CD4-positive, alpha-beta T cell treated with Interleukin-4 for 1 hour (primary cell): Measurements from ENCODE around the gene KRTAP10-3.
"Not testable (repeated sequence)": the region's sequence is repeated elsewhere in the genome, so short reads cannot be mapped to it uniquely, and the experiment has no call there.

Experiments
- DNase-seq, 2 donors: peaks; one replicate each; pipeline ENCODE4 v3.0.0-alpha.2; 2020 to 2022

The KRTAP10-3 gene, protein sequence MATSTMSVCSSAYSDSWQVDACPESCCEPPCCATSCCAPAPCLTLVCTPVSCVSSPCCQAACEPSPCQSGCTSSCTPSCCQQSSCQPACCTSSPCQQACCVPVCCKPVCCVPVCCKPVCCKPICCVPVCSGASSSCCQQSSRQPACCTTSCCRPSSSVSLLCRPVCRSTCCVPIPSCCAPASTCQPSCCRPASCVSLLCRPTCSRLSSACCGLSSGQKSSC

DNA sequence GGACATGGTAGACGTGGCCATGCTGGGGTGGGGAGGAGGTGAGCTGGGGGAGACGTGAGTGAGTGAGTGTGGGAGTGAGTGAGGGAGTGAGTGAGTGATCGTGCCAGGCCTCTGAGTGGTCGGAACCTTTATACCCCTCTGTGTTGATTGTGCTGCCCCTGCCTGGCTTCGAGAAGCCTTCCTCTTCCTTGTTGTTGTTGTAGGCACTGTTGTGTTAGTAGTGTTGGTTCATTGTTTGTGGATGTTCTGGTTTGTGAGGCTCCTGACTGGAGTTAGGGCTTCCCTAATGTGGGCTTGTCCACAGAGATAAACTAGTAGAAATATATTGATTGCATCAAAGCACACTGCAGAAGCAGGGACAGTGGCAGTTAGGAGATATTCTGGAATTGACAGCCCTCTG, at the start of gene KRTAP10-3:
Gene KRTAP10-3, minus strand, starts transcription at position 101 of the 400 bp plus-strand sequence. Its CDS starts 80 bp downstream, at position 21.
- no peak for DNase-seq

DNA sequence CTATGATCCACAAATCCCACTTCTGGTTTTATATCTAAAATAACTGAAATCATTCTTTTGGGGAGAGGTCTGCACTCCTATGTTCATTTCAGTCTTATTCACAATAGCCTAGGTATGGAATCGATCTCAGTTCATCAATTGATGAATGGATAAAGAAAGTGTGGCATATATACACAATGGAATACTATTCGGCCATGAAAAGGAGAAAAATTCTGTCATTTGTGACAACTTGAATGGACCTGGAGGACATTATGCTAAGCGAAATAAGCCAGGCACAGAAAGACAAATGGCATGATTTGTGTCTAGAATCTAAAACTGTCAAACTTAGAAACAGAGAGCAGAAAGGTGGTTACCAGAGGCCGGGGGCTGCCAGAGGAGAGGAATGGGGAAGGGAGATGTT, 47.9 kb upstream of the KRTAP10-3 start:
- no peak for DNase-seq

DNA sequence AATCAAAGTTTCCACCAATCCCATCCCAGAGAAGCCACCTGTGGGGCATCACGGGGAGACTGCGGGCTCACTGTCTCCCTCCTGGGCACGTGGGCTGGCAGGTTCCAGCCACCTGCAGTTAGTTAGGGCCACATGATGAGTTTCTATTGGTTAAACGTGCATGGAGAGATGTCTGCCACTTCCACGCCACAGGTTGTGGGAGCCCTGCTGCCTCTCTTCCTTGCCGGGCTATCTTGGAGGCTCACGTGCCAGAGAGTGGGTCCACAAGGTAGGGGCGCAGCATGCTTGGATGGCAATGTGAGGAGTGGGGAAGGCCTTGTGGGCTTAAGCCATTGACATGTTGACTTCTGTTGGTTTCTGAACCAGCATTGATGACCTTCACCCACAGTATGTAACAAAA, 45.3 kb upstream of the KRTAP10-3 start:
- DNase-seq = no peak

DNA sequence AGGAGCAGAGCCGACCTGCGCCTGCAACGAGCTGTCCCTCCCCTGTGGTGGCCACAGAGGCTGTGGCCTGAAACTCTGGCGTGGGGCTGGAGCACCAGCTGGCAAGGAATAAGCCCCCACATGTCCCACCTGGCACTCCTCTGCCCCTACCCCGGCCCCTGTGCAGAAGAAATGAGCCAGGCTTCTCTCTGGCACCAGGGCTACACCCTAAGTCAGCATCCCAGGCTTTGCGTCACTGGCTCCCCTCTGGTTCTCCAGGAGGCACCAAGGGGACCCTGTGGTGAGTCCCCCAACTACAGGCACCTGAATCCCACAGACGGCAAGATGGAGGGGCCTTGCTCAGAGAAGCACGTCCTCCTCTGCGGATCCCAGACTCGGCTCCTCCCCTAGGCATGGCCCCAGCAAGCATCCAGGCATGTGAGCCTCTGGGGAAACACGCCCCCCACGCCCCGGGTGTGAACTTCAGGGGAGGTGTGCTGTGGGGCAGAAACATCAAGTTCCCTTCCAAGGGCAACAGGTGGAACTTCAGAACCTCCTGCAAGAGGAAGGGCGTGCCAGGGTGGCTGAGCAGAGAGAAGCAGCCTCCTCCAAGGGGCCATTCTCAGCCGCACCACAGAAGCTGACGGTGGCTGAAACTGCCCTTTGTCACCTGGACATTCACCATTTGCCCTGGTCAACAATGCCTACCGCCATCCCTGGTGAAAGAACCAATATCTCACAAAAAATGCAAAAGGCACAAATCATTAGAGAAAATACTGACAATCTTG, 44.7 kb upstream of the KRTAP10-3 start:
- no peak for DNase-seq

DNA sequence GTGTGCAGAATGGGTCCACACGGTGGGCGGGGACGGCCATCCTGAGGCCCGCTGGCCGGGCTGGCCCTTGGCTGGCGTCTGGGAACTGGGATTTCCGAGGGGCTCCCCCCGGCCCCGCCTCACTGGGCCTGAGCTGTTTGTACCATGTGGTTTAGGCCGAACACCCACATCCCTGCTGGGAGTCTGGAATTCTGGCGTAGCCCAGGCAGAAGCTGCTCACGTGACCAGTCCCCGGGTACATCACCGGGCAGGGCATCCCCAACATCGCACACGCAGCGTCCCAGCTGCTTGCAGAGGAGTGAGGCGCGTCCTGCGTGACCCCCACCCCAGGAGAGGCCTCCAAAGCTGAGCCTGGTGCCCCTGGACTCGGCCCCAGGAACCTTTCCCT, 43.9 kb upstream of the KRTAP10-3 start:
- no peak for DNase-seq

DNA sequence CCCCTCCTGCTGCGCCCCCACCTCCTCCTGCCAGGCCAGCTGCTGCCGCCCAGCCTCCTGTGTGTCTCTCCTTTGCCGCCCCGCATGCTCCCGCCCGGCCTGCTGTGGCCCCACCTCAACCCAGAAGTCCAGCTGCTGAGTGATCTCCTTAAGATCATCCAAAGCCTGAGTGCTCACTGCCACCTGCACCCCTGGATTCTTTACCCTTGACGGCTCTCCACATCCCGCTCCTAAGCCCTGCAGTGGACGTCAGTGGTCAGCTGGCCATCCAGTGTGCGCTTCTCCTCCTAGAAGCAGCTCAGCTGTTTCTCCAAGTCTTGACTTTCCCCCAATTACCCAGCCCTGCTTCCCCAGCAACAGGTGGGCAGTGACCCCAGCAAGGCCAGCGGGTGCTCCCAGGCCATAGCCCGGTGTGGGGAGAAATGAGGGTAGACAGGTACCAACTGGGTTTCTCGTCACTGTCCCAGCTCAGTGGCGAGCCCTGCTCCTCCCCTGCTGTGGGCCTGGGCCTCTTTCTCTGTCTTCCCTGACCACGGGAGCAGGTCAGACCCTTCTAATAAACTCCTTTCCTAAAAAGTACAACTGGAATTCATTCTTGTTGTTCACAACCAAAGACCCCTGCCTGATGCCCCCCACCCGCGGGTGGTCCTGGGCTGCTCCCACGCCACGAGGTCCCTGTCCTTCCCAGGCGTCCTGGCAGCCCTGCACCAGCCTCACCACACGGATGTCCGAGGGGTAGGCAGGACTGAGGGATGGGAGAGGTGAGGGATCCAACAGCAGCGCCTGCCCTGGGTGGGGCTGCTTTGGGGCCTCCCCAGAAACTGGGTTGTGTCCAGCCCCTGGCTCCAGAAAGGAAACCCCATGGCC, 43.2 kb upstream of the KRTAP10-3 start:
- no peak for DNase-seq

DNA sequence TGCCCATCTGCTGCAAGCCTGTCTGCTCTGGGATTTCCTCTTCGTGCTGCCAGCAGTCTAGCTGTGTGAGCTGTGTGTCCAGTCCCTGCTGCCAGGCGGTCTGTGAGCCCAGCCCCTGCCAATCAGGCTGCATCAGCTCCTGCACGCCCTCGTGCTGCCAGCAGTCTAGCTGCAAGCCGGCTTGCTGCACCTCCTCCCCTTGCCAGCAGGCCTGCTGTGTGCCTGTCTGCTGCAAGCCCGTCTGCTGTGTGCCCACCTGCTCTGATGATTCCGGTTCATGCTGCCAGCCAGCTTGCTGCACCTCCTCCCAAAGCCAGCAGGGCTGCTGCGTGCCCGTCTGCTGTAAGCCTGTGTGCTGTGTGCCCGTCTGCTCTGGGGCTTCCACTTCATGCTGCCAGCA, 42.5 kb upstream of the KRTAP10-3 start:
- not testable (repeated sequence) for DNase-seq

DNA sequence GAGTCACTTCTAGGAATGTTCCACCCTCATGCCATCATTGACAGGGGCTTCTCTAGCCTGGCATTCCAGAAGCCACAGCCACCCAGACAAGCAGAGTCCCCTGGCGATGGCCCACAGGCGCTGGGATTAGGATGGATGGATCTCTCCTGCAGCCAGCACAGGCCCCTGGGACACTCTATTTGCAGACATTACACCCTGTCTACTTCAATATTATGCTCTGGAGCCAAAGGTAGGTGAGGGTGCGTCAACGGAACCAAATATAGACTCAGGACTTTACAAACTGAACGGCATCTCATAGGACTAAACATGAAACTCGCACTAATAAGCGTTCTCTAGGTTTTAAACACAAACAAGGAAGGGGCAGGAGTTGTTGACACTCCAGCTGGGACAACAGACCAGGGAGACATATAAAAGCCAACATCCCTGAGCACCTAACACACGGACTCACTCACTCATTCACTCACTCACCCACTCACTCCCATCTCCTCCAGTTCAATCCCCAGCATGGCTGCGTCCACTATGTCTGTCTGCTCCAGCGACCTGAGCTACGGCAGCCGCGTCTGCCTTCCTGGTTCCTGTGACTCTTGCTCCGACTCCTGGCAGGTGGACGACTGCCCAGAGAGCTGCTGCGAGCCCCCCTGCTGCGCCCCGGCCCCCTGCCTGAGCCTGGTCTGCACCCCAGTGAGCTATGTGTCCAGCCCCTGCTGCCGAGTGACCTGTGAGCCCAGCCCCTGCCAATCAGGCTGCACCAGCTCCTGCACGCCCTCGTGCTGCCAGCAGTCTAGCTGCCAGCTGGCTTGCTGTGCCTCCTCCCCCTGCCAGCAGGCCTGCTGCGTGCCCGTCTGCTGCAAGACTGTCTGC, 41.8 kb upstream of the KRTAP10-3 start, which contains the start of gene KRTAP10-7:
Gene KRTAP10-7, plus strand, starts transcription at position 480 of the 861 bp plus-strand sequence. Its CDS starts 25 bp downstream, at position 505.
- DNase-seq = not testable (repeated sequence)

DNA sequence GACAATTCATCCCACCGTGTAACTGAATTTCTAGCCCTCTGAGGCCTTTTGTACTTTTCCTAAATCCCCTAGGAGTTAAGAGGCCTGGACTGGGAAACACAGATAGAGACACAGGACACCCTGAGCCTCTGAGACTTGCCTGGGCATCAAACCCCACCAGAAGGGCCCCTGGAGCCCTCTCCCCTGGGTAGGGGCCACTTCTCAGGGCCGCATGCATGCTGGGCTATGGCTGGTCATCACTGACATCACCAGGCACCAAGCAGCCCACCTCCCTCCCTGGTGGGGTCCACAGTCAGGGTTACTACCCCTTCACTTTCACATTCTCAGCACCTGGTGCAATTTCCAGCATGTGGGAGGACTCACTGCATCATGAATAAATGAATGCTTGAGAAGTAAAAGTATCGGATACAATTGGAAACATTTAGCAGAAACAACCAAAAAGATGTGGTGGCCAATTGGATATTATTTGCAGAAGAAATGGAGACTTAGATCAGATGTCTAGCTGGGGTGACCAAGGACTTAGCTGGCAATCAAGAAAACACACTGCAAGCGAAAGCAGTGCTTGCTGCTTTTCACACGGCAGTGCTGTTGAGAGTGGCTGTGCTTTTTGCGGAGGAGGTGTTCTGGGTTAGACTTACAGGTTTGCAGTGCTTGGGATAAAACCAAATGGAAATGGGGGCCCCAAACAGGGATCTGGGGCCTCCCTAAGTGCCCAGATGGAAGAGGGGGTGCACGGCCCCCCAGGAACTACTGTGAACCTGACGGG, 40.9 kb upstream of the KRTAP10-3 start:
- DNase-seq = no peak

DNA sequence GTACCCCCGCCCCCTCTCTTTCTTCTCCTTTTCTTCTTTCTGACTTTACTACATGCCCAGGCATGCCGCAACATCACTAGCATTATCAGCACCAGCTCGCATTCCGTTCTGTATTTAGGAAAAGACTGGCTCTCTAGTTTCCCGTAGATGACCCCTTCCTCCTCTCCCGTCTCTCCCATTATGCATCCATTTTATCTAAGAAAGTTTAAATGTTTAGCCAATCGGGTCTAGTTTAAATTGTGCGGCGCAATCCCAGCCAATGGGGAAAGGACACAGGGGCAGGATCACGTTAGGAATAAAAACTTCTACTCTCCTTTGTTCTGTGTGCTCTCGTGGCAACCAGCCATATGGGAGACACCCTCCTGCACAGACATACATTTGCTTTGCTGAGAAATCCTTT, 39.5 kb upstream of the KRTAP10-3 start:
- no peak for DNase-seq

DNA sequence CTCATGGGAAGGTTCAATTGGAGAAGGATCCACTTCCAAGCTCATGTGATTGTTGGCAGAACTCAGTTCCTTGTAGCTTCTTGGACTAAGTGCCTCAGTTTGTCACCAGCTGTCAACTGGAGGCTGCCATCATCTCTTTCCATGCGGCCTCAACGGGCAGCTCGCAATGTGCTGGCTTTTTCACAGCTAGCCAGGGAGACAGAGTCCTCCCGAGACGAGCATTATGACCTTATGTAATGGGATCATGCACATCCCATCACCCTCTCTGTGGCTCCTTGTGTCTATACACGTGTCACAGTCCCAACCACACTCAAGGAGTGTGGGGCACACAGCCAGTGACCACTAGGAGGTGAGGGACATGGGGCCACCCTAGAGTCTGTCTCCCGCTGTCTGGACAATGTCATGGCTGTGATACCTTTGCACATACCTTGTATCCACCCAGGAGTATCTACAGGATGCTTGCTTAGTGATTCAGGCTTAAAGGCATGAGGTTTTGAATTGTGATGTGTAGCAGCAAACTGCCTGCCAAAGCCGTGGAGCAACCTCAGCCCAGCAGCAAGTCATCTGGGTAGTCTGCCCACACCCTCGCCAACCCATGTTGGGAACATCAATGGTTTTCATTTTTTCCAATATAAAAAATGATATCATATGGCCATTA, 37.6 kb upstream of the KRTAP10-3 start:
- DNase-seq = no peak

DNA sequence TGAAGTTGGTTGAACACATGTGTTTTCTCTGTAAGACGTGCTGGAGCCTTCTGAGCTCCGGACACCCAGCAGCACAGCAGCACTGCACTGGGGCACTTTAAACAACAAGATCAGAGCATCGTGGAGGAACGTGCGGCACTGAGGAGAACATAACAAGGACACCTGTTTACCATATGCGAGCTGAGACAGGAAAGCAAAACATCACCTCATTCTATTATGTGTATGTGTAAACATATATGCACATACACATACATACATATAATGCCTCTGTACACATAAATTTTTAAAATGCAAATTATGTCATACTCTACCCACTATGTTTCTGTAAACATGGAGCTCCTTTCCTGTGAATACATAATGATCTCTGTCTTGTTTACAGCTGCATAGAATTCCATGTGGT, 36.9 kb upstream of the KRTAP10-3 start:
- no peak for DNase-seq

DNA sequence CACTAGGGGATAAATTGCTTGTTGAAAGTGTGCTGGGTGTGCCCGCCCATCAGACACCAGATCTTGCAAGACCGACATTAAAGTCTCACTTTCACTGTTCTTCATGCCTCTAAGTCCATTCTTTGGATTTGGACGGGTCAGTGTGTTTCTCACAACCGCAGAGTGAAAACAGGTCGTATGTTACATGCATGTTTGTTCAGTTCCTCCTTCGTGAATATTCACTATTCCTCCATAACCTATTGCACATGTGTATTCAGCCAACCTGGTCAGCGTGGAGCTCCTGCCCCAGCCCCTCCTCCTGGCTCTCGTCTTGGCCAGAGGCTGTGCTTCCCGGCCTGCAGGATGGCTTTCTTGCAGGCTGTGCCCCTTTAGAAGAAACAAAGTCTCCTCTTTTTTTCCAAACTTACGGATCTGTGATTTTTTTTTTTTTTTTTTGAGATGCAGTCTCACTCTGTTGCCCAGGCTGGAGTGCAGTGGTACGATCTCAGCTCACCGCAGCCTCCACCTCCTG, 35.9 kb upstream of the KRTAP10-3 start:
- no peak for DNase-seq

DNA sequence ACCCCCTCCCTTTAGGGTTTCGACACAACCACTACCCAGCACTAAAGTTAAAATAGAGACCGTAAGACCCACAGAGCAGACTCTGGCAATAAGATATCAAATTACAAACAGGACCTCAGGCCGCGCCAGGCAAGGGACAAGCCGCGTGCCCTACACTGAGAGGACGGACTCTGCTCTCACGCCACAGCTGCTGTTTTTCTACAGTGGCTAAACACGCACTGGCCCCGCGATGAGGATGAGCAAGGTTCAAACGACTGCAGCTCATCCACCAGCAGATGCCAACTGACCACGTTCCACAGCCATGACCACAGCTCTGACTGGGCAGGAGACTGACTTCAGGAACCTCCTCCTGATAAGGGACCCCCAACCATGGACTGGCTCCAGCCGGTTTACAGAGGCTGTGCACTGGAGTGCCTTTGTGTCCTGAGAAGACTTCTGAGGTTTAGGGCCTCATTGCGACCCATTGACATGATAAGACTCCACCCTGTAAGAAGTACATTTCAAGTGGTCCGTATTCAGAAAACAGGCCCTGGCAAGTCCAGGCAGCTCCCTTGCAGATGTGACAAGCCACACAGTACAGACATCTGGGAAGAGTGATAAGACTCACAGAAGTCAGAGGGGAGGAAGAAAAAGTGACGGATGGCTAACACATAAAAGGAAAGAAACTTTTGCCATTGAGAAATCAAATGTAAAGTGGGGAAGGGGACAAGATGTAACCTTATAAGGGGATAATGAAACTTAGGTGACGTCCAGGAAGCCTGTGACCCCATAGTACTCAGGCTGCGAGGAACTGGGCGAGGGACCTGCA, 35.2 kb upstream of the KRTAP10-3 start:
- DNase-seq = no peak

DNA sequence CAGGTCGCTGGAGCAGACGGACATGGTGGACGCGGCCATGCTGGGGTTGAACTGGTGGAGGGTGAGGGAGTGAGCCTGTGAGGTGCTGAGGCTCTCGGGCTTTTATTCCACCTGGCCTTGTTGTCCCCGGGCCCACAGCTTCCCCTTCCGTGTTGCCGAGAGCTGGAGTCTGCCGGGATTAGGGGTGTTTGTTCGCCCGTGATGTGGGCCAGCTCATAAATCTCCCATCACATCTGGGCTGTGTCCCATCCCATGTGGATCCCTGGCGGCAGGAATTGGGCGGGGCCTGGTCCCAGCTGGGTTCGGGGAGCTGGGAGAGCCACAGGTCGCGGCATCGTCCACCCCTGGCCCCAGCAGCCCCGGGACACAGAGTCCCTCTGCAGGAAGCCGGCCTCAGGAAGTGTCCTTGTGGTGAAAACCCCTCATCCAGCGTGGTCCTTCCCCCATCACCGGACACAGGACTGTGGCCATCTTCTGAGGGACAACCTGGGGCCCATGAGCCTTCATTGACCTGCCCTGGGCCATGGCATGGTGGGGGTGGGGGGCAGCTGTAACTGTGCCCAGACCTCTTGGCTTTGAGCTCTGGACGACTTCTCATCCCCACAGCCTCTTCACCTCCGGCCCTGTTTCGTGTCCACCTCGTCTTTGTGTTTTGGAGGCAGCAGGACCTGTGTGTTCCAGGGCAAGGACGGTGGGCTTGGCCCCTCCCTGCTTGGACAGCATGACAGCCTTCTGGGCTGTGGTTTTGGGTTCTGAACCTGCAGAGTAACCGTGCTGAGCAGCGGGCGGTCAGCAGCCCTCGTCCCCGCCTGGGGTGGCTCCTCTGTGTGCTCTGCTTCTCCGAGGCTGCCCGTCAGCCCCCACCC, 34.1 kb upstream of the KRTAP10-3 start, which contains the start of gene KRTAP10-6:
Gene KRTAP10-6, minus strand, starts transcription at position 60 of the 866 bp plus-strand sequence. Its CDS starts 21 bp downstream, at position 39.
- DNase-seq = no peak

DNA sequence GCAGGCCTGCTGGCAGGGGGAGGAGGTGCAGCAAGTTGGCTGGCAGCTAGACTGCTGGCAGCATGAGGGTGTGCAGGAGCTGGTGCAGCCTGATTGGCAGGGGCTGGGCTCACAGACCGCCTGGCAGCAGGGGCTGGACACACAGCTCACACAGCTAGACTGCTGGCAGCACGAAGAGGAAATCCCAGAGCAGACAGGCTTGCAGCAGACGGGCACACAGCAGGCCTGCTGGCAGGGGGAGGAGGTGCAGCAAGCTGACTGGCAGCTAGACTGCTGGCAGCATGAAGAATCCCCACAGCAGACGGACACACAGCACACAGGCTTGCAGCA, 33.2 kb upstream of the KRTAP10-3 start:
- not testable (repeated sequence) for DNase-seq

DNA sequence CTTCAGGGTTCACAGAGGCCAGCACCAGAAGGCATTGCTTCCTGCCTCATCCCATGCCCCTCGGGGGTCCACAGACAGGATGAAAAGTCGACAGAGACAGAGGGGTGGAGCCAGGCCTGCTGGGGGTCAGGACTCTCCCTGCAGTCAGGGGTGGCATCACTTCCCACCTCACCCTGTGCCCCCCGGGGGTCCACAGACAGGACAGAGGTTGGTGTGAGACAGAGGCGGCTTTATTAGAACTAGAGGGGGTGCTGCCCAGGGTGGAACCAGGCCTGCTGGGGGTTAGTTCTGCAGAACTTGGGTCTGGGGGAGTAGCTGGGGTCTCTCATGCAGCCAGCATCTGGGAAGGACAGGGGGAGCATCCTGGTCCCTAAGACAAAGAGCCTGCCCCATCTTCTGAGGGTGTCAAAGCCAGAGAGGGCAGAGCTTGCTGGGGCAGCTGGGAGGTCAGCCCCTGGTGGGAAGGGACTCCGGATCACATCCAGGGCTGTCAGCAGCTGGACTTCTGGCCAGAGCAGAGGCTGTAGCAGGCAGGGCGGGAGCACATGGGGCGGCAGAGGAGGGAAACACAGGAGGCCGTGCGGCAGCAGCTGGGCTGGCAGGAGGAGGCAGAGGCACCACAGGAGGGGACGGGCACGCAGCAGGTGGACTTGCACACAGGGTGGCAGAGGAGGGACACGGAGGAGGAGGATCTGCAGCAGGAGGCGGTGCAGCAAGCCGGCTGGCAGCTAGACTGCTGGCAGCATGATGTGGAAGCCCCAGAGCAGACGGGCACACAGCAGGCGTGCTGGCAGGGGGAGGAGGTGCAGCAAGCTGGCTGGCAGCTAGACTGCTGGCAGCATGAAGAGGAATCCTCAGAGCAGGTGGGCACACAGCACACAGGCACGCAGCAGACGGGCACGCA, 32.6 kb upstream of the KRTAP10-3 start:
- DNase-seq = not testable (repeated sequence)

DNA sequence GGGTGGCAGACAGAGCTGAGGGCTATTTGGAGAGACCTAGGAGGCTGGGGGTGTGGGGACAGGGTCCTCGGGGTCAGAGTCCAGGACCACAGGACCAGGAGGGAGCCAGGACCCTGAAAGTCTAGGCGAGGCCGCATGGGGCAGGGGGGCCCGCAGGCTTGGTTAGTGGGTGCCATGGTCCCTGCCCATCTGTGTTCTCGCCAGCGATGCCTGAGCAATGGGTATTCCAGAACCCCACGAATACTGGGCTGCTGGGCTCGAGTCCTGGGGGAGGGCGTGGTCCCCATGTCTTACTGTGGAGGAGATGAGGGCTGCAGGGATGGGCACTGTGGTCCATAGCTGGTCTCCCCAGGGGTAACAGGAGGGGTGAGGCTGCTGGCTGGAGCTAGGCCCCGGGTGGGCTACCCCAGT, 31.7 kb upstream of the KRTAP10-3 start:
- no peak for DNase-seq
